GM21381 (cell line): ENCODE measurements around the gene MAD1L1.

Experiments
- ATAC-seq: cut with Tn5 transposase; IDR thresholded peaks from one replicate; pipeline ENCODE4 v1.9.1; 2021; ENCODE audit warnings: mild to moderate bottlenecking, moderate library complexity; ENCODE audit not compliant: unreplicated experiment

The MAD1L1 gene

DNA sequence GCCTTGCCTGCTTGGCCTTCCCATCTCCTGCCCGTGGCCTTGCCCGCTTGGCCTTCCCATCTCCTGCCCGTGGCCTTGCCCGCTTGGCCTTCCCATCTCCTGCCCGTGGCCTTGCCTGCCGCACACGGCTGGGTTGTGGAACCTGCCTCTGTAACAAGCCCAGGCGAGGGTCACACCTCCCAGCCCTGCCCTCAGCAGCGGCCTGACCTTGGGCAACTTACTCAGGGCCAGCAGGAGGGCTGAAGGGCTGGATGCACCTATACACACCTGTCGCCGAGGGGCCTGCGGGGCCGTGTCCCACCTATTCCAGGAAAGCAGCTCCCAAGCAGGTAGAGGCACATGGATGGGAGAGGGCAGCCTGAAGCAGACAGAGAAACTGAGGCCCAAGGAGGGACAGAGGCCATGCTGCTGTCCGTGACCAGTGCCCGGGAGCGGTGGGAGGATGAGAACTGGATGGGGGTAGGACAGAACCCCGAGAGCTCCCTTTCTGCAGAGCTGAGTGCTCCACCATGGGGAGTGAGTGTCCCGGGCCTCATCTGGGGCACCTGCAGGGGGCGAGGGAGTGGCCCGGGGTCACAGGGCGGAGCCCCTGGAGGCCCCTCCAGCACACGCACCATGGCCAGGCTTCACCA, 285.0 kb downstream of the MAD1L1 start:
- ATAC-seq = no peak

DNA sequence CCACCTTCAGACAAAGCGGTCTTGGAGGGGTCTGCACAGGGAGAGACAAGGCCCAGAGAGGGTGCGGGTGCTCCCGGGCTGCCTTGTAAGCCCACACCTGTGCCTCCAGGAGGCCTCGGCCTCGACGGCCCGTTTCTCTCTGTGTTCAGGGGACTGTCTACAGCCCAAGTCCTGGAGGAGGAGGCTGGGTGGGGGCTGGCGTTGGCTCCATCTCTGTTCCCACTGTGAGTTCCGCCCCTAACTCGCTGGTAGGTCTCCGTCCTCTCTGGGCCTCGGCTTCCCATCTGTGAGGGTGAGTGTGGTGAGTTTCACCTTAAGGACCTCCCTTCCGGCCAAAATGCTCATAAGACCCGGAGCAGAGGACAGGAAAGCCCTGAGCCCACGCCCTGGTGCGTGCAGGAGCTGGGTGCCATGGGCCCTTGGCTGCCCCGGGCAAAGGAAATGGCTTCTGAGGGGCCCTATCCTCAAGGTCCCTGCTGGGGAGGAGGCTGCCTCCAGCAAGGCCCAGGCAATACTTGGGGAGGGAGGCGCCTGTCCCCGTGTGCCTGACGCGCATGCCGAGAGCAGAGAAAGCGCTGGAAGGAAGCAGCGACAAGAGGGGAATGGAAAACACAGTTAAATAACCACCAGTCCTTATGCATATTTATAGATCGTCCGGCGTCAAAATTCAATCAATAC, 285.8 kb downstream of the MAD1L1 start:
- no peak for ATAC-seq

DNA sequence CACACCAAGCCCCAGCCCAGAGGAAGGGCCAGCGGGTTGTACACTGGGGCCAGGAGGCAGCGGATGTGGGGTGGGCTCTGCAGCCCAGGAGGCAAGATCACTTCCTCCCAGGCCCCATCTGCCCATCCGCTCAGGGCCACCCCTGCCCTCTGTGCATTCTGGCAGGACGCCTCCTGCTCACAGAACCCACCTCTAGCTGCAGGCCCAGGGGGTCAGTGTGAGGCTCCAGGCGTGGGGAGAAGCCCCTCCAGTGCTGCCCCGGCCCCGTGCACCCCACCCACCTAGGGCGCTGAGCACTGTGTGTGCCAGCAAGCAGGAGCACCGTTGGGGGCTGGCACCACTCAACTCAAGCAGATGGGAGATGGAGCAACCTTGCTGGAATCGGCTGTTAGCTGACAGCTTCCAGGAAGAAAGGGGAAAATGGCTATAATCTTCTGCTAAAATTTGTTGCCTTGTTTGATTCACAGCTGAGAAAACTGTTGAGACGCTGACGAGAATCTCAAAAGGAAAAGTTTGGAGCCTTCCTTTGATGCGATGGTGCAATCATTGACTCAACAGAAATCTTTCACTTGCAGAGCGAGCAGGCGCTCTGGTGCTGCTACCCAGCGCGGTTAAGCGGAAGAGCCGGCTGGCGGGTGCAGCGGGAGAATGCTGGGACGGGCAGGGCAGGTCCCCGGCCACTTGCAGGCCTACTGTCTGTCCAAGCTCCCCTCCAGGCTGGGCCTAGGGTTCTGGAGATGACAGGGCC, 286.5 kb downstream of the MAD1L1 start:
- no peak for ATAC-seq

DNA sequence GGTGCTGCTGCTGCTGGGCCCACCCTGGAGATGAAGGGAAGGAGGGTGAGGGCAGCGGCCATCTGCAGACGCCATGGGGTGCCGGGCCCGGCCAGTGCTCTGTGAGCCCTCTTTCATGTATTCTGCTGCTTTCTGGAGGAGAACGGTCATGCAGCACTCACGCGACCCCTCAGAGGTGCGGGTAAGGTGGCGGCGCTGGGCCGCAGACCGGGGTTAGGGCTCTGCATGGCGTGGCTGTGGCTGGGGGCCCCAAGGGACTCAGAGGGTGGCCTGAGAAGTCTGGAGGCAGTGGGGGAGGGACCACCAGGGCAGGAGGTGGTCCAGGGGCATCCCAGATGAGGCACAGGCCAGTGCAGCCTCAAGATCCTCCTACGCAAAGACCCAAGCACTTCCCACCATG, 287.2 kb downstream of the MAD1L1 start:
- ATAC-seq = no peak

DNA sequence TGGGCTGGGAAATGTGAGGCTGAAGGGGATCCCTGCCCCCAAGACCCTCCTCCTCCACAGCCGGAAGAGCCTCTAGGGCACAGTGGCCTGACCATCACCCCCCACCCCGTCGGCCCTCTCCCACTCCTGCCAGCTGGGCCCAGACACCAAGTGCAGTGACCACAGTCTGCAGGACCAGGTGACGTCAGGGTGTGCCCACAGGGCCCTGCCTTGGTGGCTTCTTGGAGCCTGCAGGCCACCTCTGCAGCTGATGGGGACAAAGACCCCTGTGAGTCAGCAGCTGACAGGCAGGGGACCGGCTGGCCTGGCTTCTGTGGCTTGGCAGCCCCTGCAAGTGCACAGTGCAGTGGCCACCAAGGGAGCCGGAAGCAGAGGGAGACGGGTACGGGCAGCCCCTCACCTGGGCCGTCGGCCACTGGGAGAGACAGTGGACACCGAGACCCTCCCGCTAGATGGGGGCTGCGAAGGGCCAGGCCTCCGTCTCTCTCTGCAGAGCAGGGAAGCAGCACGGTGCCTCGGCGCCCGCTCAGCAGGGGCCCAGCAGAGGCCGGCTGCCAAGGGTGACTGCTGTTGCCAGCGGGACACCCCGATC, 288.0 kb downstream of the MAD1L1 start:
- ATAC-seq = no peak

DNA sequence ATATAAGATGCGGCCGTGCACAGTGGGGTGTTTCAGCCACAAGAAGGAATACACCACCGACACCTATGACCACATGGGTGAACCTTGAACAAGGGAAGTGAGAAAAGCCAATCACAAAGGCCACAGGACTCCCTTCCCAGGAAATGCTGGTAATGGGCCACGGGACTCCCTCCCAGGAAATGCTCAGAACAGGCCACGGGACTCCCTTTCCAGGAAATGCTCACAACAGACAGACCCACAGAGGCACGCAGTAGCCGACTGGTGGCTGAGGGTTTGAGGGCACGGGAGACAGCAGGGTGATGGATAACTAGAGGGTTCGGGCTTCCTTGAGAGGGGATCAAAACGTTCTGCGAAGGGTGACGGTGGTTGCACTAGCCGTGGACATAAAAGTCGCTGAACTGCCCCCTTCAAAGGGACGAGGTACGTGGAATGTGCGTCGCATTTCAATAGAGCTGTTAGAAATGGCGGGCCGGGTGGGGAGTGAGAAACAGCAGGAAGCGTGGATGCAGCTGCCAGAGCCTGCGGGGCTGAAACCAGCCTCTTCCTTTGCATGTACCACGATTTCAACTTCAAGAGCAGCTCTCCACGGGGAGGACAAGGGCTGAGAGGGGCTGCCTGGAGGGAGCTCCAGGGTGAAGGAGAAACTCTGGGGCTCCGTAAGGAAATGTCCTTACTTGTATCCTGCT, 288.7 kb downstream of the MAD1L1 start:
- ATAC-seq = no peak

DNA sequence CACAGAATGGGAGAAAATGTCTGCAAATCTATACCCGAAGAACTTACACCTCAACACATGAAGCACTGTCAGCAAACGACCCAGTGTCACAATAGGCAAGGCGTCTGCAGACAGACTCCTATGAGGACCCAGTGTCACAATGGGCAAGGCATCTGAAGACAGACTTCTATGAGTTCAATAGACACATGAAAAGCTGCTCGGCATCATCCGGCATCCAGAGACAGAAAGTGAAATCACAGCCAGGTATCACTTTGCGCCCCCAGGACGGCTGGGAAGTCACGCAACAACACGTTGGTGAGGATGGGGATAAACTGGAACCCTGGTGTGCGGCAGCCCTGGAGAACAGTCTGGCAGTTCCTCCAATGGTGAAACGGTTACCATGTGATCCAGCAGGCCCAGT, 289.4 kb downstream of the MAD1L1 start:
- ATAC-seq = no peak

DNA sequence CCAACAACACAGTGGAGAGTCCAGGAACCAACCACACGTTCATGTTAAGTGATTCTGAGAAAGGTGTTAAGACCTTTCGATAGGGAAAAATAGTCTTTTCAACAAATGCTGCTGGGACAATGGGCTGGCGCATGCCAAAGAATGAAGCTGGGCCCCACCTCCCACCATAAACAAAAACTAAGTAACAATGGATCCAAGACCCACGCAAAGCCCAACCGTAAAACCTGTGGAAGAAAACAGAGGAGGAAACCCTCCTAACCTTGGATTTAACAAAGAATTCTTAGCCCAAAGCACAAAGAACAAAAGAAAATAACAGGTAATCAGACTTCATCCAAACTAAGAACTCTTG, 289.8 kb downstream of the MAD1L1 start:
- ATAC-seq = no peak

DNA sequence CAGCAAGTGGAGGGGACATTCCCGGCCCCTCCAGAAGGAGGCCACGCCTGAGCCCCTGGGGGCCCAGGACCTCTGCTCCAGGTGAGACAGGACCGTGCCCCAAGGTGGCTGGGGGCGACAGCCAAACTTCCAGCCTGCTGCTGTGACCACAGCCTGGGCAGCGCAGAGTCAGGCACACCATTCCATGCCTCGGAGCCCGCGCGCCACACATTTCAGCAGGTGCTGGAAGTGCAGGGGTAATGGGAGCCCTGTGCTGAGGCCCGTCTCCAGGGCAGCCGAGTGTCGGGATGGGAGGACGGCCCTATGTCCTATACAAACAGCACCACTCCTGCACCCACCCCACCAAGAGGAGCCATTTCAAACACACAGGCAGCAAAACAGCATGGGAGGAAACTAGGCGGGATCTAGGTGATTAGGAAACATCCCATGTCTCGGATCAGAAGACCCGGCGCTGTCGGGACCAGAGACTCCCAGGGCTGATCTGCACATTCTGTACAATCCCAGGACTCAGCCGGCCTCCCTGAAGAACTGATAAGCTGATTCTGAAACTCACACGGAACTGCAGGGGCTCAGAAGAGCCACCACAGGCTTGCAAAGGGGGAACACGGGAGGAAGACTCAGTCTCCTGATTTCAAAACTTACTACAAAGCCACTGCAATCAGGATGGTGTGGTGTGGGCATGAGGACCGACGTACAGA, 290.4 kb downstream of the MAD1L1 start:
- ATAC-seq = no peak

DNA sequence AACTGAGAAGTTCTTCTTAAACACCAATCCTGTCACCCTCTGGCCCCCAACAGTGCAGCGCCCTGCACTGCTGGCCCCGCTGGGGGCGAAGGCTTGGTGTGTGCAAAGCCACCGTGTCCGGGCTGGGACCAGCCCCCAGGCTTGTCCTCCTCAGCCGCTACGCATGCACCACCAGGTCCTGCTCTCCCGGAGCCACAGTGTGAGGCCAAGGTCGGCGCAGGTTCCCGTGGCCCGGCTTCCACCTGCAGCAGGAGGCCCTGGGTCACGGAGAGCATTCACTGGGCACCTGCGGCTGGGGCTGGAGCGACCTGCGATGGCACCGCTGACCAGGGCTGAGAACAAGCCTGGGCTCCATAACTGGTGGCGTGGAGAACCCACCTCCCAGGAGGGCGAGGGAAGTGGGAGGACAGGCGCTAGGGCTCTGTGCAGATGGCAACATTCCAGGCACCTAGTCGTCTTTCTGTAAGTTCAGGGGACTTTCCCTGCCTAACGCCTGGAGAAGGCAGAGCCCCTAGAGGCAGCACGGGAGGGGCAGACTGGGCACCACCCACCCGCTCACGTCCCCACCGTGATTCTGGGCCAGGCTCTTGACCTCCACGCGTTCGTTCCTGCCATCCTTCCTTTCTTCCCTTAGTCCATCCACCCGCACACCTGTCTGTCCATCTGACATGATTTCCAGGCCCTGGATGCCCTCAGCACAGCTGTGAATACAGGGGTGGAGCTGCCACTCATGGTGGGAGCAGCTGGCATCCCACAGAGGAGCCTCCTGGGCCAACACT, 291.1 kb downstream of the MAD1L1 start:
- ATAC-seq = no peak

DNA sequence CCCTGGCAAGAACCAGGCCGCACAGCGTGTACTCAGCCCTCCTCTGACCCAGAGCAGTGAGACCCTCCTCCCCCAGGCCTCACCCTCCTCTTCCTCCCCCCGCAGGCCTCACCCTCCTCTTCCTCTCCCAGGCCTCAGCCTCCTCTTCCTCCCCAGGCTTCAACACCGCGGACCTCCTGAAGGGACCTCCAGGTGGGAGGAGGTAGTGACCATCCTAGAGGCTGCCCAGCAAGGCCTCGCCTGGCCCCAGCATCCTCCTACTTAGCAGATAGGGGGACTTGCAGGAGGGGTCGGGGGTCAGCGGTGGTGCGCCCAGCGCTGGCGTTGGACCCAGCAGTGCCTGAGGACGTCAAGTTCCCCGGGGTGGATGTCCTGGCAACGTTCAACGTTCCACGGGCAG, 291.9 kb downstream of the MAD1L1 start:
- no peak for ATAC-seq

DNA sequence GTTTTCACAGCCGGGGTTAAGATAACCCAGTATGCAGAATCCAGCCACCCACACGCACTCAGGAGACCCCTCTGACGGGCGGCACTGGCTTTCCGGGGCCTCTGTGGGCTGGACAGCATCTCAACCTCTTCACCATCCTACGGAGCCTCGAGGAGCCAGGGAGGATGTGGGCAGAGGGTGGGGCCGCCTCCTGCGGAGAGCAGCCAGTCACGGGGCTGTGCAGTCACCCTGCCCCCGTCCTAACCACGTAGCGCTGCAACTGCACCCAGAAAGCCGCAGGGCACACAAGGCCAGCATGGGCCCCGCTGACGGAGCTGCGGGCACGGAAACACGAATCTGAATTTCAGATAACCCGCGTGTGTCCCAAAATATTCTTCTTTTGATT, 292.4 kb downstream of the MAD1L1 start:
- ATAC-seq = peak; percentile 87

DNA sequence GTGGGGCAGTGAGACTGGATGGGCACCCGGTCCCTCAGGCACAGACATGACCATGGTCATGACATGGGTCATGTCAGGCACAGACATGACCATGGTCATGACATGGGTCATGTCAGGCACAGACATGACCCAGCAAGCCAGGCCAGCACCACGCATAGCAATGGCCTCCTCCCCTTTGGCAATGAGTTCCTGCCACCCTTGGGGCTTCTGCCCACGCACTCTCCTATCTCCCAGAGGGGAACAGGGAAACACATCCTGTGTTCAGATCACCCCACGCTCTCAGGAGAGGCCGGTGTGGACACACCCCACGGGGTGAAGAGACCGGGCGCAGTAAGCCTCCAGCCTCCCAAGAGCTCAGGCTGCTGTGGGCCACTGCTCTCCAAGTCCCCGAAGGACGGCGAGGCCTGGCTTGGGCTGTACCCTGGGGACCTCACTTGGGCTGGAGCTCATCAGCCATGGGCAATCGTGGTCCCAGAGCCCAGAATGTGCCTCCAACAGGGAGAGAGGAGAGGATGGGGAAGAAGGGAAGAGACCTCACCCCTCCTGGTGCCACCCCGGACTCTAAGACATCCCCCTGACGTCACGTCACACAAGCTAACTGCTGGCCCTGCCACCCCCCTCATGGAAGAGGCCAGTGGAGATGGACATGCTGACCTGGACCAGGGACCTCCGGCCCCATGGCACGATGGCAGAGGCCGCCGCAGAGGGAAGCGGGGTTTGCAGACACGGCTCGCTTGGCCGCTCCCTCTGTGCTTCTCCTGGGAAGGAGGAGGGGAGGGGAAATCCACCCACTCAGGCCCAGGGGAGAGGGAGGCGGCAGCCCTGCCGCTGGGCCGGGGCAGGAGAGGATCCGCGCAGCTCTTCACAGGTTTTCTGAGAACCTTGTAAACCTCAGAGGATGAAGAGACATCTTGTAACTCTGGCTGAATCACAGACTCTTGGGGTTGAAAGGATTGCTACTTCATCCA, 293.0 kb downstream of the MAD1L1 start:
- peak; percentile 14 for ATAC-seq

DNA sequence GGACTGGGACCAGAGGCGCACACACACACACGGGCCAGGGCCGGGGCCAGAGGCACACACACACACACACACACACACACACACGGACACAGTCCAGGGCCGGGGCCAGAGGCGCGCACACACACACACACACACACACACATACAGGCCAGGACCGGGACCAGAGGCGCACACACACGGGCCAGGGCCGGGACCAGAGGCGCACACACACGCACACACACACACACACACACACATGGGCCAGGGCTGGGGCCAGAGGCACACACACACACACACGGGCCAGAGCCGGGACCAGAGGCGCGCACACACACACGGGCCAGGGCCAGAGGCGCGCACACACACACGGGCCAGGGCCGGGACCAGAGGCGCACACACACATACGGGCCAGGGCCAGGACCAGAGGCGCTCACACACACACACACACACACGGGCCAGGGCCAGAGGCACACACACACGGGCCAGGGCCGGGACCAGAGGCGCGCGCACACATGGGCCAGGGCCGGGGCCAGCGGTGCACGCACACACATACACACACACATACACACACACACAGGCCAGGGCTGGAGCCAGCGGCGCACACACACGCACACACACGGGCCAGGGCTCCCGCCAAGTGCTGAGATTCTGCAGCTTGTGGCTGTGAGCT, 293.8 kb downstream of the MAD1L1 start:
- peak; percentile 3 for ATAC-seq

DNA sequence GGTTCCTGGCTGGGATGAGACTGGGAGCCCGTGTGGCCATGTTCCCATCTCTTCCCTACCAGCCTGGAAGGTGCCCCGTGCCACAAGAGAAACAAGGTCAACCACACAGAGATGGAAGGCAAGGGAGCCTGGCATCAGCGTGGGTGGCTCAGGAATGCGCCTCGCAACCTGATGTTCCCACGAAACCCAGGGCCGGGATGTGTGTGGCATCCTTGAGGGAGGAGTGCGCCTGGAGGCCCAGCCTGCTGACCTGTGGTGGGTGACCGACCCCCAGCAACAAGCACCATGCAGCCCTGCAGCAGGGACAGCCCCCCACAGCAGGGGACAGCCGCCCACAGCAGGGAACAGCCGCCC, 295.5 kb downstream of the MAD1L1 start:
- no peak for ATAC-seq

DNA sequence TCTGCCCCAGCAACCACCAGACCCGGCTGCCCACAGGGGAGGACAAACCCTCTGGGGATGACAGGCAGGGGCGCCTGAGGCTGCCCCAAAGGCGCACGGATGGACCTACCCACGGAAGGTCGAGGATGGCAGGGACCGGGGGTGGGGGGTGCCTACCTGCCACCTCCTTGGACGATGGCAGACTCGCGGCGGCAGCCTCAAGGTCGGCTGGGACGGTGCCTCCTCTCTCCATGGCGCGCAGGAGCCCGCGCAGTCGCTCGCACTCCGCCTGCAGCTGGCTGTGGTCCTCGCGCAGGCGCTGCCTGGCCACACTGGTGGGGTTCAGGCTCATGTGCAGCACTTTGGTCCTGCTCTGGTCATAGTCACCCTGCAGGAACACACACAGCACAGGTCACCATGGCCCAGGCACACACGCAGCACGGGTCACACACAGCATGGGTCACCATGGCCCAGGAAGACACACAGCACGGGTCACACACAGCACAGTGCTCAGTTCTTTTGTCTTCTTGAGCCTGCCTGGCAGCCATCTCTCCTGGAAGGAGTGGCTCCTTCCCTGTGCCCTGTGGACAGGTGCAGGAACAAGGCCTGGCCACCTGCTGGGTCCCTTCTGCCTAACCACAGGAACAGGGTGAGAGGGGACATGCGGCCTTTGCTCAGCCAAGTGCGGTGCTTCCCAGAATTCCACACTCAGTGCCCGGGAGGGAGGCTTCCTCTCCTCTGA, 296.1 kb downstream of the MAD1L1 start:
- no peak for ATAC-seq

DNA sequence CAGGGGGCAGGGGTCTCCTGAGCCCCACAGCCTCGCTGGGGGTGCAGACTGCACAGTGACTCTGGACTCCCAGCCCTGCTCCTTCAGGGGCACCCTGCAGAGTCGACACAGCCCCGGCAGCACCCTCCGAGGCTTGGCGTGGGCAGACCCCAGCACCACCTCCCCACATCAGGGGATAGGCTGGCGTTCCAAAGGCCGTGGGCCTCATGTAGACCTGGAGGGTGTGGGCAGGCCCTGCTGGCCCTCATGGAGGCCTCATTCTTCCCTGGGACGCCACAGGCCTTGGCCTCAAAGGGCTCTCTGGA, 296.8 kb downstream of the MAD1L1 start:
- ATAC-seq = no peak
